HL-60 (cell line): Measurements from ENCODE around the gene VTN.

Source experiments
- SPI1 ChIP-seq: IDR thresholded peaks from 2 replicates; pipeline ENCODE4 v1.6.1; 2012; ENCODE audit warnings: low read depth, mild to moderate bottlenecking, borderline replicate concordance
- TF ChIP-seq, protein P1 (sequence below): IDR thresholded peaks from one replicate; pipeline ENCODE4 v1.5.1; 2011; ENCODE audit warnings: low read length, control low read depth, inconsistent platforms; ENCODE audit not compliant: insufficient read depth

DNA sequence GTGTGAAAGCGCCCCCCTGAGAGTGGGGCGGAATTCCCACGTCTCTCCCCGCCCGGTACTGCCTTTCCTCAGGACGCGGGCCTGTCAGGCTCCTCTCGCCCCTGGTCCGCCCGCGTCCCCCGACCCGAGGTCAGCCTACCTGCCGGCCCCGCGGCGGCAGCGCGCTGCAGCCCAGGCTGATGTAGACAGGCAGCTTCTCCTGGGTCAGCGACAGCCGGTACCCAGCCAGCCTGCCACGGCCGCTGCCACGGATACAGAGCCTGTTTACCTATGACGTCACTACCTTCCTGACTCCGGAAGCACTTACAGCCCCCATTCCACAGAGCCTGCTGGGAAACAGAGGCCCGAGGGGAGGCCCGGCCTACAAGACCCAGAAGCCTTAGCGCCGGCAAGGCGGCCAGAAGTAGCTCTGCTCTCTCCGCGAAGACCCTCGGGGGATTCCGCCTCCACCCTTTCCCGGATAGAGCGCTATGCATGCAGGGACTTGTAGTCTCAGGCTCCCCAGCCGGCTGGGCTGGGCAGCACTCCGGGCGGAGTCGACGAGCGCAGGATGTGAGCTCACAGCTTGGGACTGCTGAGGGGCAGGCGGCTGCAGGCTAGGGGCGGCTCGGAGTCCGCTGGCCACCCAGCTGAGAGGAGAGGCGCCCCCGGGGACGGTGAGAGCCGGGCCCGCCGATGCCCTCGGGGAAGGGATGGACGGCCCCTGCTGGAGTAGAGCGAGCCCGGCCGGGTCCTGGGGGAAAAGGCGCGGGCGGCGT lies 34.7 kb downstream of the VTN start, which contains the start of the genes IFT20 and TNFAIP1:
- TF ChIP-seq, protein P1, sequence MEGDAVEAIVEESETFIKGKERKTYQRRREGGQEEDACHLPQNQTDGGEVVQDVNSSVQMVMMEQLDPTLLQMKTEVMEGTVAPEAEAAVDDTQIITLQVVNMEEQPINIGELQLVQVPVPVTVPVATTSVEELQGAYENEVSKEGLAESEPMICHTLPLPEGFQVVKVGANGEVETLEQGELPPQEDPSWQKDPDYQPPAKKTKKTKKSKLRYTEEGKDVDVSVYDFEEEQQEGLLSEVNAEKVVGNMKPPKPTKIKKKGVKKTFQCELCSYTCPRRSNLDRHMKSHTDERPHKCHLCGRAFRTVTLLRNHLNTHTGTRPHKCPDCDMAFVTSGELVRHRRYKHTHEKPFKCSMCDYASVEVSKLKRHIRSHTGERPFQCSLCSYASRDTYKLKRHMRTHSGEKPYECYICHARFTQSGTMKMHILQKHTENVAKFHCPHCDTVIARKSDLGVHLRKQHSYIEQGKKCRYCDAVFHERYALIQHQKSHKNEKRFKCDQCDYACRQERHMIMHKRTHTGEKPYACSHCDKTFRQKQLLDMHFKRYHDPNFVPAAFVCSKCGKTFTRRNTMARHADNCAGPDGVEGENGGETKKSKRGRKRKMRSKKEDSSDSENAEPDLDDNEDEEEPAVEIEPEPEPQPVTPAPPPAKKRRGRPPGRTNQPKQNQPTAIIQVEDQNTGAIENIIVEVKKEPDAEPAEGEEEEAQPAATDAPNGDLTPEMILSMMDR: no peak
- TF ChIP-seq SPI1: no peak
